IMR-90 (cell line): Measurements from ENCODE around the gene MSMO1. TPM values are rescaled to one million over a fixed set of nuclear protein-coding genes. Genes with fewer than 3 reads are reported as not detected.

Experiments
- ATAC-seq: fragments of 200-7000 bp; cut with Tn5 transposase; 2 replicates; pipeline ENCODE4 v1.9.1; 2020; ENCODE audit warnings: low read depth, mild to moderate bottlenecking, moderate library complexity
- BruUV-seq: library from RNA; stranded (reverse); fragments of 400-500 nt; replicated peaks from 2 replicates; lab custom pipeline; 2021; lab: Mats Ljungman, UMichigan
- CTCF ChIA-PET: fragments of 300-600 bp; formaldehyde crosslinking; extraction: SDS; loops from one replicate; lab custom pipeline; 2021; ENCODE audit warnings: antibody characterized with exemption; lab: Yijun Ruan, JAX
- POLR2A ChIA-PET: fragments of 300-600 bp; sonication (Branson Sonifier 250); formaldehyde crosslinking; loops from one replicate; lab custom pipeline; 2022; ENCODE audit warnings: antibody characterized with exemption; ENCODE audit not compliant: unreplicated experiment; lab: Charles Lee
- DNase-seq: peaks from one replicate; pipeline ENCODE4 v3.0.0; 2013
- H2AFZ ChIP-seq: replicated peaks from 2 replicates; pipeline ENCODE3; 2013; ENCODE audit warnings: low read length, mild to moderate bottlenecking; ENCODE audit not compliant: poor library complexity
- H2AK5ac ChIP-seq: 2 replicates; pipeline ENCODE4 v1.6.1; 2013; ENCODE audit warnings: low read depth, low read length, inconsistent platforms
- H2AK9ac ChIP-seq: replicated peaks from 2 replicates; pipeline ENCODE3; 2013; ENCODE audit warnings: mild to moderate bottlenecking, low read depth, low read length, moderate library complexity; ENCODE audit not compliant: poor library complexity
- H2BK120ac ChIP-seq: 2 replicates; pipeline ENCODE4 v1.6.1; 2013; ENCODE audit warnings: low read depth, low read length, inconsistent platforms
- H2BK15ac ChIP-seq: 3 replicates; pipeline ENCODE4 v1.6.1; 2013; ENCODE audit warnings: low read depth, low read length, inconsistent platforms
- H2BK20ac ChIP-seq: 2 replicates; pipeline ENCODE4 v1.6.1; 2013; ENCODE audit warnings: low read depth, mild to moderate bottlenecking, inconsistent platforms, low read length, moderate library complexity
- H2BK5ac ChIP-seq: 2 replicates; pipeline ENCODE4 v1.6.1; 2013; ENCODE audit warnings: mild to moderate bottlenecking, low read depth, low read length, inconsistent platforms; ENCODE audit not compliant: poor library complexity, severe bottlenecking
- H3K14ac ChIP-seq: replicated peaks from 2 replicates; pipeline ENCODE4 v1.6.1; 2013; ENCODE audit warnings: low read depth, low read length, inconsistent platforms
- H3K18ac ChIP-seq: 2 replicates; pipeline ENCODE4 v1.6.1; 2013; ENCODE audit warnings: low read depth, low read length, control low read depth
- H3K23ac ChIP-seq: 2 replicates; pipeline ENCODE4 v1.6.1; 2013; ENCODE audit warnings: low read depth, low read length, inconsistent platforms
- H3K27ac ChIP-seq: 2 replicates; pipeline ENCODE4 v1.5.1; 2013; ENCODE audit warnings: mild to moderate bottlenecking, control low read depth, low read length; ENCODE audit not compliant: insufficient read depth
- H3K27me3 ChIP-seq: 2 replicates; pipeline ENCODE4 v1.6.1; 2013; ENCODE audit warnings: low read length; ENCODE audit not compliant: control insufficient read depth, insufficient read depth
- H3K36me3 ChIP-seq: 2 replicates; pipeline ENCODE4 v1.6.1; 2013; ENCODE audit warnings: low read length, mixed read lengths; ENCODE audit not compliant: control insufficient read depth, insufficient read depth
- H3K4ac ChIP-seq: 2 replicates; pipeline ENCODE4 v1.6.1; 2013; ENCODE audit warnings: low read depth, low read length, inconsistent platforms
- H3K4me1 ChIP-seq: 2 replicates; pipeline ENCODE4 v1.6.1; 2013; ENCODE audit warnings: low read length, mixed read lengths; ENCODE audit not compliant: control insufficient read depth, insufficient read depth
- H3K4me2 ChIP-seq: 2 replicates; pipeline ENCODE4 v1.6.1; 2013; ENCODE audit warnings: low read depth, mild to moderate bottlenecking, control low read depth, low read length, moderate library complexity
- H3K4me3 ChIP-seq: 2 replicates; pipeline ENCODE4 v1.5.1; 2013; ENCODE audit warnings: low read depth, mild to moderate bottlenecking, control low read depth, low read length, moderate library complexity; ENCODE audit not compliant: insufficient read depth
- H3K56ac ChIP-seq: 2 replicates; pipeline ENCODE4 v1.6.1; 2013; ENCODE audit warnings: low read length, inconsistent platforms; ENCODE audit not compliant: insufficient read depth; ENCODE audit errors: extremely low read depth
- H3K79me1 ChIP-seq, 2 experiments: 2 replicates each; pipeline ENCODE4 v1.6.1; 2013; ENCODE audit warnings: low read length in 2 of 2, inconsistent platforms in 1 of 2, low read depth in 1 of 2
- H3K9ac ChIP-seq: 2 replicates; pipeline ENCODE4 v1.6.1; 2013; ENCODE audit warnings: low read depth, low read length, control low read depth
- H3K9me1 ChIP-seq: 2 replicates; pipeline ENCODE4 v1.6.1; 2013; ENCODE audit warnings: low read length, inconsistent platforms; ENCODE audit not compliant: insufficient read depth
- H3K9me3 ChIP-seq: 2 replicates; pipeline ENCODE4 v1.6.1; 2013; ENCODE audit warnings: low read length; ENCODE audit not compliant: control insufficient read depth, insufficient read depth
- H4K20me1 ChIP-seq: 2 replicates; pipeline ENCODE4 v1.6.1; 2013; ENCODE audit warnings: low read length, inconsistent platforms; ENCODE audit not compliant: insufficient read depth
- H4K5ac ChIP-seq: 2 replicates; pipeline ENCODE4 v1.6.1; 2013; ENCODE audit warnings: mild to moderate bottlenecking, low read depth, low read length, control low read depth
- H4K8ac ChIP-seq, 2 experiments: 2 replicates each; pipeline ENCODE4 v1.6.1; 2013; ENCODE audit warnings: low read depth in 2 of 2, low read length in 2 of 2, control low read depth in 1 of 2, inconsistent platforms in 1 of 2
- H4K91ac ChIP-seq: 2 replicates; pipeline ENCODE4 v1.6.1; 2013; ENCODE audit warnings: low read depth, low read length, inconsistent platforms; ENCODE audit not compliant: insufficient read depth
- BHLHE40 ChIP-seq: fragments of 150-350 bp; IDR thresholded peaks from 2 replicates; pipeline ENCODE4 v1.6.1; 2016; ENCODE audit warnings: mild to moderate bottlenecking, low read depth, low read length
- CEBPB ChIP-seq: IDR thresholded peaks from 2 replicates; pipeline ENCODE4 v1.6.1; 2012; ENCODE audit warnings: low read depth, low read length, improper control_type of control experiment
- CHD1 ChIP-seq: IDR thresholded peaks from 2 replicates; pipeline ENCODE4 v1.6.1; 2012; ENCODE audit warnings: low read depth, low read length, improper control_type of control experiment
- FOS ChIP-seq: fragments of 150-350 bp; IDR thresholded peaks from 2 replicates; pipeline ENCODE4 v1.6.1; 2016; ENCODE audit warnings: low read depth, low read length
- MAFK ChIP-seq: IDR thresholded peaks from 2 replicates; pipeline ENCODE4 v1.6.1; 2012; ENCODE audit warnings: low read depth, low read length, improper control_type of control experiment
- MAZ ChIP-seq: IDR thresholded peaks from 2 replicates; pipeline ENCODE4 v1.6.1; 2012; ENCODE audit warnings: low read depth, mild to moderate bottlenecking, low read length, improper control_type of control experiment, moderate library complexity, borderline replicate concordance
- MXI1 ChIP-seq: IDR thresholded peaks from 2 replicates; pipeline ENCODE4 v1.6.1; 2012; ENCODE audit warnings: low read depth, mild to moderate bottlenecking, low read length, moderate library complexity, borderline replicate concordance
- NFE2L2 ChIP-seq: fragments of 150-350 bp; IDR thresholded peaks from 2 replicates; pipeline ENCODE4 v1.6.1; 2016; ENCODE audit warnings: low read depth, mild to moderate bottlenecking, low read length
- POLR2A ChIP-seq: IDR thresholded peaks from 2 replicates; pipeline ENCODE4 v1.6.1; 2012; ENCODE audit warnings: mild to moderate bottlenecking, low read depth, low read length
- RAD21 ChIP-seq: IDR thresholded peaks from 2 replicates; pipeline ENCODE4 v1.6.1; 2012; ENCODE audit warnings: low read length, improper control_type of control experiment
- RCOR1 ChIP-seq: IDR thresholded peaks from 2 replicates; pipeline ENCODE4 v1.6.1; 2012; ENCODE audit warnings: mild to moderate bottlenecking, low read length, improper control_type of control experiment; ENCODE audit not compliant: insufficient replicate concordance
- RFX5 ChIP-seq: IDR thresholded peaks from 2 replicates; pipeline ENCODE4 v1.8.0; 2012; ENCODE audit warnings: low read depth, mild to moderate bottlenecking, low read length, moderate library complexity
- SMC3 ChIP-seq: fragments of 150-350 bp; IDR thresholded peaks from 2 replicates; pipeline ENCODE4 v1.6.1; 2016; ENCODE audit warnings: low read depth, mild to moderate bottlenecking, antibody characterized with exemption, low read length, moderate library complexity
- USF2 ChIP-seq: fragments of 150-350 bp; IDR thresholded peaks from 2 replicates; pipeline ENCODE4 v1.6.1; 2017; ENCODE audit warnings: mild to moderate bottlenecking, antibody characterized with exemption, low read length, low read depth
- WGBS, 2 experiments: methylation state at CpG; one replicate each; pipeline versions ENCODE4 v1.1.5 to v1.1.7; 2013; ENCODE audit warnings: missing lambda C conversion rate in 2 of 2; ENCODE audit not compliant: insufficient read length in 1 of 2; ENCODE audit errors: extremely low coverage in 2 of 2; 5-methylcytosine and 5-hydroxymethylcytosine counted together
- dilution Hi-C: fragments of 300-500 bp; cut with HindIII; formaldehyde crosslinking; loops from one replicate; pipeline ENCODE4 v1.14.3; 2018; ENCODE audit warnings: low sequenced_read_pairs; ENCODE audit not compliant: unreplicated experiment
- in situ Hi-C: fragments of 300-500 bp; cut with MboI; formaldehyde crosslinking; loops from 3 replicates; pipeline ENCODE4 v1.14.3; 2019; ENCODE audit warnings: low sequenced_read_pairs, inconsistent platforms, mixed read lengths
- intact Hi-C: fragments of 100-400 bp; cut with micrococcal nuclease; formaldehyde crosslinking; loops from 2 replicates; pipeline ENCODE4 v1.10.0; 2022
- polyA plus RNA-seq, 3 experiments: library from polyadenylated mRNA; depleted of rRNA; stranded (reverse); fragments of >200 nt; gene quantifications; 2 replicates each; pipeline ENCODE4 v1.2.3, GENCODE V29; 2012; ENCODE audit warnings: low replicate concordance in 1 of 3
- total RNA-seq: library from RNA; depleted of rRNA; stranded (reverse); fragments of >200 nt; gene quantifications from 2 replicates; pipeline ENCODE4 v1.2.3, GENCODE V29; 2012
- TF ChIP-seq, protein P1 (sequence below): fragments of 150-350 bp; IDR thresholded peaks from 2 replicates; pipeline ENCODE4 v1.6.1; 2016; ENCODE audit warnings: low read depth, mild to moderate bottlenecking, low read length, moderate library complexity, borderline replicate concordance
- TF ChIP-seq, protein P2 (sequence below): conservative IDR thresholded peaks from 2 replicates; pipeline ENCODE4 v1.5.1; 2012; ENCODE audit warnings: mild to moderate bottlenecking, low read depth, low read length, improper control_type of control experiment

MSMO1 gene
- total and polyA plus RNA-seq, 2 of the 4 experiments (the other 2 are of a cell fraction), result 40.1 to 42.1 TPM

- peaks cover 10 to 26% of the 10 kb centered on the region in 2 experiments for H3K79me1 ChIP-seq
- H2AK9ac ChIP-seq, result no peak overlapping the region
- H3K9me1 ChIP-seq, result no peaks in the 10 kb centered on the region
- H3K4me2 ChIP-seq, result no peak overlapping the region
- no peak overlapping the region for H3K4ac ChIP-seq
- H3K9me3 ChIP-seq, result no peaks in the 10 kb centered on the region
- 53% methylated on average over 8 of the region's 10 CpGs; no CpG with 5 or more reads in 1 of the 2 experiments for WGBS, 2 experiments
- H2AK5ac ChIP-seq, result no peak overlapping the region
- no peak overlapping the region for H2BK120ac ChIP-seq
- ChIA-PET CTCF (interaction anchor here (1.4 kb wide), 1 partner anchor 201 kb away, joined by 4 read pairs; no protein-coding TSS in a partner anchor), POLR2A (no interaction called here)
- H3K18ac ChIP-seq, result no peak overlapping the region
- H4K20me1 ChIP-seq, result no peaks in the 10 kb centered on the region
- no peak overlapping the region for H2AFZ ChIP-seq
- H4K8ac ChIP-seq, result no peak overlapping the region
- in situ Hi-C loops, result loop anchor here (25.0 kb wide), 1 partner anchor 120 kb away; the partner anchor contains the start of gene KLHL2
- dilution Hi-C loops, result no loop called here
- intact Hi-C loops, result no loop called here
- no peak overlapping the region for H3K14ac ChIP-seq
- BruUV-seq, result no TSS peak
- H3K27me3 ChIP-seq, result no peaks in the 10 kb centered on the region
- H3K4me1 ChIP-seq, result no peaks in the 10 kb centered on the region
- H3K27ac ChIP-seq, result no peak overlapping the region
- no peak for ATAC-seq
- no peak overlapping the region for H3K56ac ChIP-seq
- DNase-seq, result no peak
- no peak overlapping the region for H3K9ac ChIP-seq
- H4K91ac ChIP-seq, result no peak overlapping the region
- no peak for TF ChIP-seq MAZ
- no peak for TF ChIP-seq POLR2A
- TF ChIP-seq, protein P1, sequence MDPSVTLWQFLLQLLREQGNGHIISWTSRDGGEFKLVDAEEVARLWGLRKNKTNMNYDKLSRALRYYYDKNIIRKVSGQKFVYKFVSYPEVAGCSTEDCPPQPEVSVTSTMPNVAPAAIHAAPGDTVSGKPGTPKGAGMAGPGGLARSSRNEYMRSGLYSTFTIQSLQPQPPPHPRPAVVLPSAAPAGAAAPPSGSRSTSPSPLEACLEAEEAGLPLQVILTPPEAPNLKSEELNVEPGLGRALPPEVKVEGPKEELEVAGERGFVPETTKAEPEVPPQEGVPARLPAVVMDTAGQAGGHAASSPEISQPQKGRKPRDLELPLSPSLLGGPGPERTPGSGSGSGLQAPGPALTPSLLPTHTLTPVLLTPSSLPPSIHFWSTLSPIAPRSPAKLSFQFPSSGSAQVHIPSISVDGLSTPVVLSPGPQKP, result no peak
- no peak for TF ChIP-seq MAFK
- no peak for TF ChIP-seq RCOR1
- no peak for TF ChIP-seq BHLHE40
- TF ChIP-seq CEBPB, result no peak
- no peak for TF ChIP-seq RAD21
- TF ChIP-seq MXI1, result no peak
- no peak for TF ChIP-seq SMC3
- no peak for TF ChIP-seq FOS
- TF ChIP-seq CHD1, result no peak
- TF ChIP-seq USF2, result no peak
- no peak for TF ChIP-seq NFE2L2
- TF ChIP-seq RFX5, result no peak
- TF ChIP-seq, protein P2, sequence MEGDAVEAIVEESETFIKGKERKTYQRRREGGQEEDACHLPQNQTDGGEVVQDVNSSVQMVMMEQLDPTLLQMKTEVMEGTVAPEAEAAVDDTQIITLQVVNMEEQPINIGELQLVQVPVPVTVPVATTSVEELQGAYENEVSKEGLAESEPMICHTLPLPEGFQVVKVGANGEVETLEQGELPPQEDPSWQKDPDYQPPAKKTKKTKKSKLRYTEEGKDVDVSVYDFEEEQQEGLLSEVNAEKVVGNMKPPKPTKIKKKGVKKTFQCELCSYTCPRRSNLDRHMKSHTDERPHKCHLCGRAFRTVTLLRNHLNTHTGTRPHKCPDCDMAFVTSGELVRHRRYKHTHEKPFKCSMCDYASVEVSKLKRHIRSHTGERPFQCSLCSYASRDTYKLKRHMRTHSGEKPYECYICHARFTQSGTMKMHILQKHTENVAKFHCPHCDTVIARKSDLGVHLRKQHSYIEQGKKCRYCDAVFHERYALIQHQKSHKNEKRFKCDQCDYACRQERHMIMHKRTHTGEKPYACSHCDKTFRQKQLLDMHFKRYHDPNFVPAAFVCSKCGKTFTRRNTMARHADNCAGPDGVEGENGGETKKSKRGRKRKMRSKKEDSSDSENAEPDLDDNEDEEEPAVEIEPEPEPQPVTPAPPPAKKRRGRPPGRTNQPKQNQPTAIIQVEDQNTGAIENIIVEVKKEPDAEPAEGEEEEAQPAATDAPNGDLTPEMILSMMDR, result no peak
- H3K4me3 ChIP-seq, result no peak overlapping the region
- no peak overlapping the region for H2BK5ac ChIP-seq
- H2BK20ac ChIP-seq, result no peak overlapping the region
- no peak overlapping the region for H4K5ac ChIP-seq
- no peaks in the 10 kb centered on the region for H3K36me3 ChIP-seq
- no peak overlapping the region for H3K23ac ChIP-seq
- H2BK15ac ChIP-seq, result no peak overlapping the region
Measured at GRCh38 chr4:165331823-165332222, 4.4 kb downstream of the MSMO1 start.
